Liver (tissue), 9 donors: ENCODE data around the gene BRD4. TPM values are rescaled to one million over a fixed set of nuclear protein-coding genes. Genes with fewer than 3 reads are reported as not detected.

Source experiments
- DNase-seq: peaks from one replicate; pipeline ENCODE4 v3.0.0-alpha.2; 2017; ENCODE audit warnings: low spot score
- H3K27ac ChIP-seq, 2 donors: one replicate each; pipeline ENCODE4 v1.7.0; 2013; ENCODE audit warnings: inconsistent platforms in 2 of 2, low read length in 2 of 2, control low read depth in 1 of 2, low read depth in 1 of 2, mild to moderate bottlenecking in 1 of 2
- H3K27me3 ChIP-seq, 4 donors: one replicate each; pipeline versions ENCODE4 v1.6.1 to v1.7.0; 2013; ENCODE audit warnings: low read length in 3 of 4, inconsistent platforms in 1 of 4, mild to moderate bottlenecking in 1 of 4, moderate library complexity in 1 of 4; ENCODE audit not compliant: control insufficient read depth in 4 of 4, insufficient read depth in 4 of 4
- H3K36me3 ChIP-seq, 4 donors: one replicate each; pipeline versions ENCODE4 v1.6.1 to v1.7.0; 2013; ENCODE audit warnings: low read length in 3 of 4, mild to moderate bottlenecking in 3 of 4, low read depth in 1 of 4, moderate library complexity in 1 of 4; ENCODE audit not compliant: control insufficient read depth in 4 of 4, insufficient read depth in 3 of 4
- H3K4me1 ChIP-seq, 4 donors: one replicate each; pipeline versions ENCODE4 v1.6.1 to v1.7.0; 2013; ENCODE audit warnings: low read length in 3 of 4, mild to moderate bottlenecking in 3 of 4, moderate library complexity in 1 of 4; ENCODE audit not compliant: control insufficient read depth in 4 of 4, insufficient read depth in 4 of 4
- H3K4me3 ChIP-seq, 3 donors: one replicate each; pipeline versions ENCODE4 v1.6.1 to v1.7.0; 2013; ENCODE audit warnings: low read length in 3 of 3, control low read depth in 1 of 3, low read depth in 1 of 3, mild to moderate bottlenecking in 1 of 3
- H3K9ac ChIP-seq, 2 donors: one replicate each; pipeline ENCODE4 v1.7.0; 2013; ENCODE audit warnings: low read length in 2 of 2, mild to moderate bottlenecking in 2 of 2, moderate library complexity in 2 of 2, control low read depth in 1 of 2, low read depth in 1 of 2
- H3K9me3 ChIP-seq, 4 donors: one replicate each; pipeline versions ENCODE4 v1.6.1 to v1.7.0; 2013; ENCODE audit warnings: low read length in 3 of 4; ENCODE audit not compliant: control insufficient read depth in 4 of 4
- ATF3 ChIP-seq: IDR thresholded peaks from 2 replicates; pipeline ENCODE4 v1.6.1; 2016; ENCODE audit warnings: antibody characterized with exemption
- CTCF ChIP-seq: fragments of 150-350 bp; IDR thresholded peaks from 2 replicates; pipeline ENCODE4 v1.5.1; 2017; ENCODE audit warnings: improper control_type of control experiment, low read depth, low read length; ENCODE audit not compliant: missing input control
- EGR1 ChIP-seq, 2 donors: IDR thresholded peaks; 2 replicates each; pipeline ENCODE4 v1.6.1; 2016 to 2018; ENCODE audit warnings: antibody characterized with exemption in 2 of 2, low read depth in 2 of 2
- FOXA1 ChIP-seq: IDR thresholded peaks from 2 replicates; pipeline ENCODE4 v1.6.1; 2016; ENCODE audit warnings: antibody characterized with exemption
- FOXA2 ChIP-seq: IDR thresholded peaks from 2 replicates; pipeline ENCODE4 v1.6.1; 2016; ENCODE audit warnings: antibody characterized with exemption
- GABPA ChIP-seq, 2 donors: IDR thresholded peaks in 1 of 2; conservative IDR thresholded peaks in 1 of 2; 2 replicates each; pipeline ENCODE4 v1.6.1; 2016; ENCODE audit warnings: antibody characterized with exemption in 2 of 2, mild to moderate bottlenecking in 1 of 2, moderate library complexity in 1 of 2
- HNF4A ChIP-seq, 2 donors: conservative IDR thresholded peaks; 2 replicates each; pipeline ENCODE4 v1.6.1; 2016; ENCODE audit warnings: antibody characterized with exemption in 2 of 2, mild to moderate bottlenecking in 2 of 2
- HNF4G ChIP-seq: IDR thresholded peaks from 2 replicates; pipeline ENCODE4 v1.6.1; 2016; ENCODE audit warnings: antibody characterized with exemption
- JUND ChIP-seq, 2 donors: IDR thresholded peaks; 2 replicates each; pipeline ENCODE4 v1.6.1; 2016; ENCODE audit warnings: antibody characterized with exemption in 2 of 2
- NR2F2 ChIP-seq: IDR thresholded peaks from 2 replicates; pipeline ENCODE4 v1.6.1; 2016; ENCODE audit warnings: antibody characterized with exemption
- RAD21 ChIP-seq, 2 donors: IDR thresholded peaks; 2 replicates each; pipeline ENCODE4 v1.6.1; 2016; ENCODE audit warnings: antibody characterized with exemption in 2 of 2, mild to moderate bottlenecking in 2 of 2
- RXRA ChIP-seq, 2 donors: IDR thresholded peaks; 2 replicates each; pipeline ENCODE4 v1.6.1; 2017 to 2018; ENCODE audit warnings: antibody characterized with exemption in 2 of 2, mild to moderate bottlenecking in 1 of 2
- SP1 ChIP-seq: IDR thresholded peaks from 2 replicates; pipeline ENCODE4 v1.6.1; 2018; ENCODE audit warnings: antibody characterized with exemption, mild to moderate bottlenecking
- TAF1 ChIP-seq: conservative IDR thresholded peaks from 2 replicates; pipeline ENCODE4 v1.6.1; 2016; ENCODE audit warnings: antibody characterized with exemption, mild to moderate bottlenecking
- YY1 ChIP-seq: IDR thresholded peaks from 2 replicates; pipeline ENCODE4 v1.6.1; 2016; ENCODE audit warnings: antibody characterized with exemption, mild to moderate bottlenecking
- ZBTB33 ChIP-seq: IDR thresholded peaks from 2 replicates; pipeline ENCODE4 v1.6.1; 2016; ENCODE audit warnings: antibody characterized with exemption
- WGBS: extraction: QIAGEN DNeasy Blood & Tissue Kit; methylation state at CpG from one replicate; pipeline ENCODE4 v1.1.7; 2013; 5-methylcytosine and 5-hydroxymethylcytosine counted together
- polyA plus RNA-seq, 2 donors: library from polyadenylated mRNA; stranded (reverse) in 1 of 2; unstranded in 1 of 2; fragments of 200-250 nt in 1 of 2; fragments of >200 nt in 1 of 2; fragmentation: Nextera tagmentation in 1 of 2; extraction: Ambion mirVana in 1 of 2; gene quantifications; one replicate each; pipeline versions ENCODE4 v1.2.1 to v1.2.3, GENCODE V29; 2013 to 2015
- total RNA-seq, 2 donors: library from RNA; depleted of rRNA; stranded (reverse); fragments of >200 nt; gene quantifications; one replicate each; pipeline ENCODE4 v1.2.3, GENCODE V29; 2014
- TF ChIP-seq, protein P1 (sequence below): IDR thresholded peaks from 2 replicates; pipeline ENCODE4 v1.6.1; 2016; ENCODE audit warnings: antibody characterized with exemption
- donor health status: healthy.
- donor health status: healthy.
- donor health status: healthy.
- donor health status: healthy.
- donor health status: healthy.

BRD4 gene
- total and polyA plus RNA-seq, 4 donors, result 13.6 to 25.8 (median 20.5) TPM

GRCh38 chr19:15371786-15372380, 39.5 kb upstream of the BRD4 start:
- Histone ChIP-seq H3K36me3 (peaks cover 18 to 62% (median 28%) of the 10 kb centered on the region in 4 donors), H3K27me3 (no peaks in the 10 kb centered on the region), H3K4me1 (peaks cover 21 to 41% (median 25%) of the 10 kb centered on the region in 4 donors), H3K27ac (no peak overlapping the region), H3K4me3 (no peak overlapping the region), H3K9me3 (no peaks in the 10 kb centered on the region), H3K9ac (no peak overlapping the region)
- TF ChIP-seq CTCF (no peak), HNF4G (no peak), YY1 (no peak)
- 96% methylated on average over 17 of the region's 17 CpGs for WGBS
- no peak for DNase-seq

- Histone ChIP-seq H3K4me3 (no peak overlapping the region), H3K27ac (no peak overlapping the region), H3K27me3 (no peaks in the 10 kb centered on the region), H3K4me1 (peaks cover 17 to 34% (median 20%) of the 10 kb centered on the region in 4 donors), H3K36me3 (peaks cover 19 to 64% (median 30%) of the 10 kb centered on the region in 4 donors), H3K9ac (no peak overlapping the region), H3K9me3 (no peaks in the 10 kb centered on the region)
- 98% methylated on average over 7 of the region's 7 CpGs for WGBS
- no peak for DNase-seq
- TF ChIP-seq ATF3, result no peak
- TF ChIP-seq FOXA2, result no peak
- no peak for TF ChIP-seq CTCF
- TF ChIP-seq TAF1, result no peak
- no peak for TF ChIP-seq ZBTB33
- TF ChIP-seq, protein P1, sequence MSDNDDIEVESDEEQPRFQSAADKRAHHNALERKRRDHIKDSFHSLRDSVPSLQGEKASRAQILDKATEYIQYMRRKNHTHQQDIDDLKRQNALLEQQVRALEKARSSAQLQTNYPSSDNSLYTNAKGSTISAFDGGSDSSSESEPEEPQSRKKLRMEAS, result no peak
Observed at GRCh38 chr19:15371119-15371518, 38.8 kb upstream of the BRD4 start.

DNA sequence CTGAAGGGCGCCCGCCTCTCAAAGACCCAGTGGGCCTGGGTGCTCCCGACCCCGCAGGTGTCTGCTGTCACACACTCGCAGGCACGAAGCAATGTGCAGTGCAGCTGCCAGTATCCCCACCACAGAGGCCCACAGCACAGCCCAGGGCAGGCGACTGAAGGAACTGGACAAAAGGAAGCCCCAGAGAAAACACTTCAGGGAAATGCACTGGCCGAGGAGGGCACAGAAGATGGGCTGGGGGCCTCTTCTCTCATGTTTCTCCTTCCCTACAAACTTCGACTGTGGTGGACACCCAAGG, 37.2 kb upstream of the BRD4 start:
- Histone ChIP-seq H3K9ac (no peak overlapping the region), H3K27ac (no peak overlapping the region), H3K4me3 (no peak overlapping the region), H3K9me3 (no peaks in the 10 kb centered on the region), H3K4me1 (peaks cover 7 to 20% (median 9%) of the 10 kb centered on the region in 4 donors), H3K36me3 (peaks cover 22 to 75% (median 37%) of the 10 kb centered on the region in 4 donors), H3K27me3 (no peaks in the 10 kb centered on the region)
- 97% methylated on average over 9 of the region's 9 CpGs for WGBS
- no peak for DNase-seq
- TF ChIP-seq JUND (IDR thresholded peaks at IDR 0.05), result no peak
- TF ChIP-seq RXRA (IDR thresholded peaks at IDR 0.05), result no peak
- TF ChIP-seq GABPA (IDR thresholded peaks at IDR 0.05 in 1 of 2, conservative IDR thresholded peaks at IDR 0.05 in 1 of 2), result no peak
- no peak for TF ChIP-seq HNF4G
- no peak for TF ChIP-seq HNF4A (conservative IDR thresholded peaks at IDR 0.05)
- no peak for TF ChIP-seq FOXA2
- no peak for TF ChIP-seq ATF3
- TF ChIP-seq FOXA1, result no peak
- TF ChIP-seq RAD21 (IDR thresholded peaks at IDR 0.05), result no peak
- TF ChIP-seq, protein P1, result no peak
- TF ChIP-seq CTCF, result no peak
- TF ChIP-seq YY1, result no peak
- no peak for TF ChIP-seq SP1
- no peak for TF ChIP-seq TAF1
- no peak for TF ChIP-seq EGR1 (IDR thresholded peaks at IDR 0.05; ENCODE audit: low read depth in 2 of 2)
- no peak for TF ChIP-seq NR2F2
